Kidney tubule cell (primary cell): ENCODE results near the gene MAGIX.

Experiments
- DNase-seq: peaks from one replicate; pipeline ENCODE4 v3.0.0-alpha.2; 2018; ENCODE audit warnings: low spot score

Gene MAGIX

DNA sequence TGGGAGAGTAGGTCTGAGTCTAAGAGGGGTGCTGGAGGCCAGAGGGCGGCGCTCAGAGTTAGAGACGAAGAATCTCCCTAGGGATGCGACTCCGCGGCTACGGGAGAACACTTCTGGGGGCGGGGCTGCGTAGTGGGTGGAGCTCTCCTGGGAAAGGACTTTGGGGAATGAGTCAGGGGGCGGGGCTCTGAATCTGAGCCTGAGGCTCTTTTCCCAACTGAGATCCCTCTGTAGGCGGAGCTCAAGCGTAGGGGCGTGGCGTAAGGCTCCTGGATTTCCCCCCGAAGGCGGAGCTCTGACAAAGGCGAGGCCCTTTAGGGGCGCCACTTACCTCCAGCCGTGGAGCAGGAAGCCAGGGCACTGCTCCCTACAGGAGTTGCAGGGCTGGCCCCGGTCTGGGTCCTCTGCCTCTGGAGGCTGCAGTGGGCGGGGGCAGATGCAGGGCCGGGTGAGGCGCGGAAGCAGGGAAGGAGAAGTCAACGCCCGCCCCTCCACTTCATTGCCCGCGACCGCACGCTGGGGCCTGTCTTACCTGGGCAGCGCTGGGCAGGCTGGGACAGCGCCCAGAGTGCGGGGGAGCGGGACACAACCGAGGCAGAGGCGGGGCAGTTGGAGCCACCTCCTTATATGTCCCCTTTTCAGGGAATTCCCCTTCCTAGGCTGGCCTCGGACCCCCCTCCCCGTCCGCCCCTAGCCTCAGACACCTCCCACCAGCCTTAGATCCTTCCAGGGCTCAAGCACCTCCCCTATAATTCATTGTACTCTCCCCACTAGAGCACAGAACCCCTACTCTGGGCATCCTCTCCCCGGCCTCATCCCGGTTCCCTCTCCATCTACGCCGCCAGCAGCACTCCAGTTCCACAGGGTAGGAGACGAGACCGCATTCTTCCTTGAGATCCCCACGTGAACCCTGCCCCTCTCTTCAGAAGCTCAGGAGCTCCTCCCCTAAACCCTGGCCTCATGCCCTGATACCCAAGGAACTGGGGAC is 22.0 kb downstream of the MAGIX start:
- DNase-seq, result peak; percentile 94

DNA sequence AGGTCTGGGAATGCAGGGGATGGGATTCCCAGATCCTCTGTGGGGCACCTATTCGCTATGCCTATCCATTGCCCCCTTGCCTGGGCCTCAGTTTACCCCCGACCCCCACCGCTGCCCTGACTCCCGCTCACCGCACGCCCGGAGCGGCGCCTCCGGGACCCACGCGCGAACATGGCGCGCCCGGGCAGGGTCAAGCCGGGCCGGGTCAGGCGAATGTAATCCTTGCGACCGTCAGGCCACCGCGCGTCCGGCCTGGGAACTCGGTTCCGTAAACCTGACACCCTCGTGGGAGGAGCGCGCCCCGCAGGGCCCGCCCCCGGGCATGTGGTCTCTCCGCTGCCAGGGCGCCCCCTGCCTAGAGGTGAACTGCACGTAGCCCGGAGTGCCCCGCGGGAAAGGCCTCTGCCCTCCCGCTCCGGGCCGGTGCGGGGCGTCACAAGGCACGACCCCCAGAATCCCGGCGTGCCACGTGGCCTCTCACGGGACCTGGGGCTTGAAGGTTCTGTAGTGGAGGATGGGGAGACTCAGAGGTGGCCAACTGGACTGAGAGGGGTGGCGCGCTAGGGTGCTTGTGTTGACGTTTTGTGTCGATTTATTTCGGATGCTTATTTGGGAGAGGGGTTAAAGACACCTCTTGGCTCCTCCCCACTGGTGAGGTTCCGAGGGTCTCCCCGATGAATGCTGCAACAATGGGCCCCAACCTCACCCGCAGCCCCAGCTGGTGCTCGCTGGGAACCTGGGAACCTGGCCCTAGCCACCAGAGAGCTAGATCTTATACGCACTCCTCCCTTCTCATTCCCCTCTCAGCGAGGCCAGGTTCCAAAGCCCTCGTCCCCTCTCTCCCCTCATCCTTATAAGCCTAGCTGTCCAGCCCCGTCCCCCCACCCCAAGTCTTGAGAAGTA is 23.8 kb downstream of the MAGIX start, which contains the start of gene PRICKLE3:
Gene PRICKLE3 (minus strand): TSS at position 249 of the 903 bp plus-strand sequence. CDS start 76 bp downstream, at position 173.
- peak; percentile 74 for DNase-seq

DNA sequence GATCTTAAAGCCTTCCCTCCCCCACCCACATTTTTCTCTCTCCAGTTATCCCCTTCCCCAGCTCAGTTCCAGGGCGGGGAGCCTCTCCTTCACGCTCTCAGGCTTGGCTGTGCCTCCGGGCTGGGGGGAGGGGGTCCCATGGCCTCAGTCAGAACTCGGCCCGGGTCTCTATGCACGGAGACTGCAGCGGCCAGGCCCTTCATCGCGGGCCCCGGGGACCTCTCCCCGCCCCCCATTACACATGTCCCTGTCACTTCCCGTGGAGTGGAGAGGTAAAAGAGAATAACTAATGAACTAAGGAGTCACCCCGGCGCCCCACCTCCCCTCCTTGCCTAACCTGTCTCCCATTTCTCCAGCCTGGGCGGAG is 24.5 kb downstream of the MAGIX start:
- no peak for DNase-seq

DNA sequence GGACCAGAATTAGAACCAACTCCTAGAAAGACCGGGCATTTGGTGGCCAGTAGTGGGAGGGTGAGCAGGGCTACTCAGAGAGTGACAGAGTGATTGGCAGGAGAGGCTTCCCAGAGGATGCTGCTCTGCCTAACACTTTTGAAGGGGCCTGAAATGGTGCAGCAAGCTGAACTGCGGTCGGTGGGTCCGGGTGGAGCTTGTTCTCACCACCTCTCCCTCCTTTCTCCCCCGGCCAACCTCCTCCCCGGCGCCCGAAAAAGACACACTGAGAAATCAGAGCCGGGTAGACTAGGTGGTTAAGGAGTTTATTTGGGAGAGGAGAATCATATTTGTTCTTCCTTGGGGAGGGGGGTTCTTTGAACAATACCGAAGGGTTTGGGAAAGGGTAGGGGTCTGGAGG is 25.0 kb downstream of the MAGIX start:
- DNase-seq, result no peak

DNA sequence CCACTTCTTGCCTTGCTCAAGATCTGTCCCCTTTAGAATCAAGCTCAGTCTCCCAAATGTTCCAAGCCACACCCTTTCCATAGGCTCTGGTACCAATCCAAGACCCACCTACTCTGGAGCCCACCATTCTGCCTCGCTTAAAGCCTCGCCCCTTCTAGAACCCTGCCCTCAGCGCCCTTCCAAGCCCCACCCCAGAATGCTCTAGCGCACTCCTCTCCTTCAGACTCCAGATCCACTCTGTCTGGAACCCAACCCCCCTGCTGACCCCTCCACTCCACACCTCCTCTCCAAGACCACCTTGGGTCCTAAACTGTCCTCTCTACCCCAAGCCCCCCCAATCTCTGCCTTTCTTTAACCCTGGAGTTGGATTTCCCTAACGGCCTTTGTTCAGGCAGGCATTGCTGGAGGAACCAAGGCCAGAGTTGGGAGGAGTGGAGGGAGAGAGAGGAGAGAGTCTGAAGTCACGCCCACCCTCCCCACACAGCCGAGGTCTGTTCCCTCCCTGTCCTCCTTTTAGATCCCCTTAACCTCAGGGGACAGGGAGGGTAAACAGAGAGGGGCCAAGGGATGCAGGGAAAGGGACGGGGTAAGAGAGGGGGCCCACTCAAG is 26.0 kb downstream of the MAGIX start:
- no peak for DNase-seq

DNA sequence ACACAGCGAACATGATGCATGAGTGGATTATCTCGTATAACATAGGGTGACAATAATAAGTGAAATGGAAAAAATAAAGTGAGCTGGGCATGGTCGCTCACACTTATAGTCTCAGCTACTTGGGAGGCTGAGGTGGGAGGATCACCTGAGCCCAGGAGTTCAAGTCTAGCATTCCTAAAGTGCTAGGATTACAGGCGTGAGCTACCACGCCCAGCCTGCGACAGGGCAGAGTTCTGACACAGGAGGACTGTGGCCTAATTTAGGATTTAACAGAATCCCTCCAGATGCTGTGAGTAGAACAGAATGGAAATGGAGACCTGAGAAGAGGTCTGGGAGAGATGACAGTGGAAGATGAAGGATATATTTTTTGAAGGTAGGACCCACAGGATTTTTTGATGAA is 27.0 kb downstream of the MAGIX start:
- no peak for DNase-seq

DNA sequence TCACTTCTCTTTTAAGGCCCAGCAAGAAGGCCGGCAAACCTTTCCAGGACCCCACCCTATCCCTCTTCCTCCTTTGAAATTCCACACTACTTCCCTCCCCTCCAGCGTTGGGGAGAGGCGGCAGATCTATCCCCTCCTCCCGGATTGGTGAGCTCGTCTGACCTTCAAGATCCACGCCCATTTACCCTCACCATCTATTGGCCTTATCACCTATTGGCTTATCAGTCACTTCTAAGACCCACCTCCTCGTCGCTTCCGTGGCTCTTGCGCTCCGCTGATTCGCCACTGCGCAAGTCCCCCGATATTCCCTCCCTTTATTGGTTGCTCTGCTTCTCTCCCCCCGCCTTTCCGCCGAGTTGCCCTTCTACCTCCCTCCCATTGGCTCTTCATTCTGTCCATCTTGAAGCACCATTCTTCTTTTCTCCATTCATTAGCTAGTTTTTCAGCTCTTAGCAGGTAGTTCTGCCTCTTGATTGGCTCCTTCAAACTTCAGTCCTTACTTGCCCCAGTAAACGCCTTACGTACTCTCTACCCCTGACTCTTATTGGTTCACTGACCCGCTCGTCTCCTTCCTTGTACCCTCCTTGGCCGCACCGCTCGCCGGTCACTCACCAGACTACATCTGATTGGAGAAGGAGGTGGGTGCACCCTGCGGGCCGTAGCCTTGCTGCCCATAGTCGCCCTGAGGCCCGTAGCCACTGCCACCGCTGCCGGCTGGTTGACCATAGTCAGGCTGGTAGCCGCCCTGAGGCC is 28.4 kb downstream of the MAGIX start:
- peak; percentile 99 for DNase-seq

DNA sequence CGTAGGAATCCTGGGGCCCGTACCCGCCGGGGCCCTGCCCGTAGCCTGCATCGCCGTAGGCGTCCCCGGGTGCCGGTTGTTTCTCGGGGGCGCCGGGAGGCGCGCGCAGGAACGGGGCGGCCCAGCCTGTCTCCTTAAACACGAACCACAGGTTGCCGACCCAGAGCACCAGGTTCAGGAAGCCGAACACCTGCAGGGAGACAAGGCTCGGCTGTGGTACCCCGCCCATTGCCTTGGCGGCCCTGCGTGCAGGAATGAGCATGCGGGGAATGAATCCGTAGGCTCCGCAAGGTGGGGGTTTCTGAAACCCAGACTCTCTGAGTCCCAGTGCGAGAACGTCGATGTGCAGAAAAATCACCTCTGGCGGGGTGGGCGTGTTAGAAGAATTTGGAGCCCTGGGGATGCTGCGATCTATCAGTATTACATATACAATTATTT is 29.0 kb downstream of the MAGIX start:
- peak; percentile 26 for DNase-seq

DNA sequence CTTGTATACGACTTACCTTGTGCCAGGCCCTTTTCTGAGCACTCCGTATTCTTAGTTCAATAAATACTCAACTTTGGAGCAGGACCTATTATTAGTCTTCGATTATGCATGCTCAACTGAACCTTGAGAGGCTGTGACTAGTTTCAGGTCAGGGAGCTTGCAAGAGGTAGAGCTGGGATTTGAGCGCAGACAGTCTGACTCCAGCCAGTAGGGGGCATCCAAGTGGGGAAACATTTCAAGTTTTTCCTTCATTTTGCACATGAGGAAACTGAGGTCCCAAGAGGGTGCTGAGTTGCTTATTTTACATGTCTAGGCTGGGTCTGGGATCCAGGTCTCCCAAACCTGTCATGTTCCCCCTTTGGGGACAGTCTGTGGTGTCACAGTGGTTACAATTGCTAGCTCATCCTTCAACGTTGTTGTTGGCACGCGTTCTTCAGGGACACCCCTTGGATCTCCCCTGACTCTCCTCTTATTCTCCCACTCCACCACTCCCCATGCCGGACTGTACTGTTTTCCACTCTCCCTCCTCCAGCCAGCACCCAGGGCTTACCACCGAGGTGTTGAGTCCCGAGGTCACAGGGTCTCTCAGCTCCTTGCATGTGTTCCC is 30.3 kb downstream of the MAGIX start:
- peak; percentile 49 for DNase-seq

DNA sequence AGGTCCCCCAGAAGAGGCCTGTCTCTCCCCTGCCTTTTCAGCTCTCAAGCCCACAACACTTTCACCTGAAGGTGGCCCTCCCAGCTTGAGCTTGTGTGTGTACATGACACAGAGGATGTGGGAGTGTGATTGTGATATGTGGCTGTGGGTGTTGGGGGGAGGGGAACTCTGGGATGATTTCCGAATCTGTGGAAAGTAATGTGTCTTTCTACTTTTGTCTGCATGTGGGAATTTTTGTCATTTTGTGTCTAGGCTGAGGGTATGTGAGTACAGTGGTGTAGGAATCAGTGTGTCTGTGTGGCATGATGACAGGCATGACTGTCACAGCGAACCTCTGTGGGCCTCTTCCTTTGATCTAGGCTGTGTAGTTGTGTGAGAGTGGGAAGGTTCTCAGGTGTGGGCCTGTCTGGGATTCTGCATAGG is 31.0 kb downstream of the MAGIX start:
- no peak for DNase-seq

DNA sequence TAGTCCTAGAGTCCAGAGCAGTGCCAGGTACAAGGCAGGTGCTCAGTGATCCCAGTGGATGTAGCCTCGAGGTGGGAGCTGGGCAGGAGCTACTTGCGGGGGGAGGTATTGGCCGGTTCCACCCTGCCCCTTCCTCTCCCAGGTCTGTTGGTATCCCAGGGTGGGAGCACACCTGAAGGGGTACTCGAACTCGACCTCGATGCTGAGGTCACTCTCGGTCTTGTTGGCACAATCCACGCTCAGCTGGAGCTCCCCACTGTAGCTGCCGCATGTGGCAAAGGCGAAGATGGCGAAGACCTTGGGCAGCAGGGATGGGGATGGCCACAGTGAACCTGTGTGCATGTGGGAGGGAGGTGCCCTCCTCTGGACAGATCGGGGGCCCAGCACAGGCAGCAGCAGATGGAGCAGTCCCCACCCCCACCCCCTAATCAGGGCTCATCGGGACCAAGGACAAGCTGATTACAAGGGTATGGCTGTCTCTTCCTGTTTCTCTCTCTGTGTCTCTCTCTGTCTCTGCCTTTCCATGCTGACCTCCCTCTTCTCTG is 35.1 kb downstream of the MAGIX start:
- DNase-seq, result no peak

DNA sequence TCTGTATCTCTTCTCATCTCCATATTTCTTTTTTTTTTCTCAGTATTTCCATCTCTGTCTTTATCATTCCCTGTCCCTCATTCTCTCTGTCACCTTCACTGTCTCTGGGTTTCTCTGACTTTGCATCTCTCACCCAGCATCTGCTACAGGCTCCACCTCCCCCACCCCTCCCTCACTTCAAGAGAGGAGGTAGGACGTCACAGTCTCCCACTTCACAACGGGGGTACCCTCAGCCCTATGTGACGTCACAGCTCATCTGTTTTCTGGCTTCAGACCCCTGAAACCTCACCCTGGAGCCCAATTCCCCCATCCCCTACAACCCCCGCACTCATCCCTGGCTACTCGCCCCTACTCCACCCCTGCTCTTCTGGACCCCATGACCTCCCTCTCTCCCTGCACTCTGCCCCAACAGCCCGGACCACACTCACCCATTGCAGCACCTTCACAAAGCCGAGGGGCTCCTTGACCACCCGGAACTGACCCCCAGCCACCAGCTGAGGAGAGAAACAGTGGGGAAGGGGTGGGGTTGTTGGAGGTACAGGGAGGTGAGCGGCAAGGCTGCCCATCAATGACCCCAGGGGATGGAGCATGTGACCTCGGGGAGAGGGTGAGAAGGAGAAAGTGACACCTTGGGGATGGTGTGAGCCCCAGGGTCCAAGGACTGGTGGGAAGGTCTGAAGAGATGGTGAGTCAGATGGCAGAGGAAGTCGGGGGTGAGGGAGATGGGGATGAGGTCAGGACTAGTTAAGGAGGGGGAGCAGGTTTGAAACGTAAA is 36.2 kb downstream of the MAGIX start:
- DNase-seq, result no peak

DNA sequence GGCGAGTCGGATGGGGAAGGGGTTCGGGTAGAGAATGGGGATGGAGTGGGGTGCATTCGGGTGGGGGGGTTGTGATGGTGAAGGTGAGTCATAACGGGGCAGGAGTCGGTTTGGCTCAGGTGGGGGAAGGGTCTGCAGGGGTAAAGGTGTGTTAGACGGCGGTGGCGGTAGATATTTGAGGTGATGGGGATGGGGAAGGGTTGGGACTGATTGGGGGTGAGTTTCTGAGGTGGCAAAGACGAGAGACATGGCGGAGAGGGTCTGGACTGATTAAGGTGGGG is 36.7 kb downstream of the MAGIX start:
- DNase-seq, result no peak

DNA sequence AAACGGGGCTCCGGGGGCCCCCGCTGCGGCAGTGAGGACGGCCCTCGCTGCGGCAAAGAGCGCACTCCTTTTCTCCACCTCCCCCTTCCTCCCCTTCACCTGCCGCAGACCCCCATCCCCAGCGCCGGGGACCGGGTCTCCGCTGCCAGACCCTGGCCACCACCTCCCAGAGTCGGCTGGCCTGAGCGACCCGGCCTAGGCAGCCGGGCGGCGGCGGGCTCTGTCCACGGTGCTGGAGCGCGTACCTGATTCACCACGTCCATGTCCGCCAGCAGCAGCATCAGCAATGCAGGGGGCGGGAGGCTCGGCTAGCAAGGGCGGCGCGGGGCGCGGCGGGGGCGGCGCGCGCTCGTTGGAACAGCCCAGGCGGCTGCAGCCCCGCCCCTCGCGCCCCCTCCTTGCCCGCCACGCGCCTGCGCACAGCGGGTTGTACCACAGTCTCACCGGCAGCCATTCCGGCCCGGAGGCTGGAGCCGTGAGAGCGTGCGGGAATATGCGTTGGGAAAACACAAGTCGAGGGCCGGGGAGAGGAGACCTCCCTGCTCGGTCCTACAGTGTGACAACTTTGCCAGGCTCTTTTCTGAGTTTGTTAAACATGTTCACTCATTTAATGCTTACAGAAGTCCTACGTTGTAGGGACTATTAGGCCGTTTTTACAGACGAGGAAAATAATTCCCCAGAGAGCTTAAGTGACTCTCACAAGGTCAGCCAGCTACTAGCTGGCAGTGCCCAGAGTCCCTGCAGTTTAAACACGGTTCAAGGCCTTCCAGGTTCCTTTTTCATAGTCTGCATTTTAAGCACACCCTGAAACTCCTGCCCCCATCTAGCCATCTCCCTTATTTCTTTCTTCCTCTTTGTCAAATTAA is 37.6 kb downstream of the MAGIX start, which contains the start of gene SYP:
Gene SYP (minus strand): TSS at position 288 of the 866 bp plus-strand sequence. CDS start 7 bp downstream, at position 281.
- DNase-seq, result peak; percentile 88

DNA sequence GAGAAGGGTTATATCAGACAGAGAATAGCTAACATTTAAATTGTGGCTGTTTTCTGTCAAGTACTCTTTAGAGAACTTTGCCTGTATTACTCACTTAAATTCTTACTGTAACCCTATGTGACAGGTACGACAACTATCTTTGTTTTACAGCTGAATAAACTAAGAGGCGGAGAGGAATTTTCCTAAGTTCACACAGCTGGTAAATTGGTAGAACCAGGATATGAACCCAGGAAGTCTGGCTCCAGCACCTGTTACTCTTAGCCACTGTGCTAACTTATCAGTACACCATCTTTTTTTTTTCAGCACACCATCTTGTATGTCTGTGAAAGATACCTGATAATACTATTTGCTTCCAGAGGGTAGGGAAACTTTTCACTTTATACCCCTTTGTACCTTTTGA is 39.5 kb downstream of the MAGIX start:
- no peak for DNase-seq

DNA sequence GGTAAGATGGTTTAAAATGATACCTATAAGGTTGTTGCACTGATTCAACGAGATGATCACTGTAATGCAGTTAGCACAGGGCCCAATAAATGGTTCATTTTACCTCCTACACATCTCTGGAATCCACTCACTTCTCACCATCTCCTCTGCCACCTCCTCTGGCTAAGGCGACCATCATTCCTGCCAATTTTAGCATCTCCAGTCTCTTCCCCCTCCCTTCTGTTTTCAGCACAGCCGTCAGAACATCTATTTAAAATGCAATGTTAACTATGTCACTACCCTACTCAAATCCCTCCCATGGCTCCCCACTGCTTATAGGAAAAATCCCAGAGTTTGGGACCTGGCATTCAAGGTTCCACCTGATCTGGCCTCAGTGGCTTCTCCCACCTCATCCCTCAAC is 41.0 kb downstream of the MAGIX start:
- DNase-seq, result no peak

DNA sequence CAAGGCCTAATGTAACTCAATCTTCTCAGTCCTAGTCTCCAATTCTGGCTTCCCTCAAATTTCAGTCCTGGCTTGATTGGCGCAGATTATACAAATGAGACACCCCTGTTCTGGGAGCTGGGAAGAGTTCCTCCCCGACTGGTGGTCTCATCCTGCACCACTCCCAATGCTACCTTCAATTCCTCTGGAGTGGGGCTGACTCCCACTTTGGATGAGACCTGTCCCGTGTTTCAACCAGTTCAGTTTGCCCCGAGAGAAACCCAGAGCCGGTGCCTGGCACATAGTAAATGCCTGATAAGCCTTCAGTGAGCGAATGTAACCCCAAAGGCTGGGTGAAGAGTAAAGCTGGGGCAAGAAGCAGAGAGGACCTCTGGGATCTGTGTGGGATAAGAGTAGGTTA is 41.5 kb downstream of the MAGIX start:
- no peak for DNase-seq

DNA sequence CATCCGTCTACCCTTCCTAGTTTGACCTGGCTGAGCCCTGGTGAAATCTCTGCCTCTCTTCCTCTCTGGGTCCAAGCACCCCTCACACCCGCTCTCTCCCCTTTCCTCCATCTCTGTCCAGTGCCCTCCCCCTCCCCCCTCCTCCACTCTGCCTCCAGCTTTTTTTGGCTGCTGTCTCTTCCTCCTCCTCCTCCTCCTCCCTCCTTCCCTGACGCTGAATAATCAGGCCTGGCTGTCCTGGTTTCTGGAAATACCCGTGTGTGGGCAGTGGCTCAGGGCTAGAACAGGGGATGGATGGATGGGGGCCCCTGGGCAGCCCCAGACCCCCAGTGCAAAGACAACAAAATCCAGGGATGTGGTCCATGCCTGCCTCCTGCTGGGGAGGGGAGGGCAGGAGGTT is 42.2 kb downstream of the MAGIX start:
- DNase-seq, result no peak

DNA sequence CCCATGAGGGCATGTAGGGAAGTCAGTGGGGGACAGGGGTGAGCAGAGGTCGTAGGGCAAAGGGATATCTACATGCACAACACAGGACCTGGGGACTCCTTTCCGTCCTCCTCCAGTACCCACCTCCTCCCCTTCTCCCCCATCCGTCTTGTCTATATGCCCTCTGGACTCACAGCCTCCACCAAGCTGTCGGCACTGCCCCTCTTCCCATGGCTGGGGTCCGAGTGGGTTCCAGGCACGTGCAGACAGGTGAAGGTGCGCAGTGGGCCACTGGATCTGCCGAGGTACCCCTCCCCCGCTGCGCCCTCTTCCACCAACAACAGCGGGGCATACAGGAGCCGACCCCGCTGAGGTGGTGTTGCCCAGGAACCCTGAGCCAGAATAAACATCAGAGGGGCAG is 42.9 kb downstream of the MAGIX start:
- DNase-seq, result no peak
